ENCODE data around the gene DPP6. TPM values are rescaled to one million over a fixed set of nuclear protein-coding genes. Genes with fewer than 3 reads are reported as not detected.

DPP6 gene
- total RNA-seq, 1 experiment from 2014 or later = not detected

GRCh38 chr7:154484943-154485342, 432.7 kb downstream of the DPP6 start:
- H3K27ac ChIP-seq (ENCODE audit: low read length) = no peak overlapping the region
- BruUV-seq (replicated peaks) = no TSS peak
- in situ Hi-C loops (cut with HindIII; ENCODE audit: low pct_unique_long_range_greater_than_20kb, low sequenced_read_pairs) = no loop called here
- ChIA-PET CTCF (interaction anchor here (0.7 kb wide), 1 partner anchor 217 kb away, joined by 3 read pairs; no protein-coding TSS in a partner anchor), POLR2A (no interaction called here)
- H3K27me3 ChIP-seq (ENCODE audit: control insufficient read depth, insufficient read depth, low read length) = no peaks in the 10 kb centered on the region; the same call in 1 of the 2 replicates
- H3K36me3 ChIP-seq (ENCODE audit: control insufficient read depth, insufficient read depth, low read length) = no peaks in the 10 kb centered on the region
- no peak for DNase-seq (ENCODE audit: low read depth, low spot score)
- TF ChIP-seq POLR2AphosphoS5 (IDR thresholded peaks at IDR 0.05; ENCODE audit: low read depth, low read length) = no peak
- no peak for TF ChIP-seq TCF7L2 (IDR thresholded peaks at IDR 0.05; ENCODE audit: low read depth, low read length)
- H3K9me3 ChIP-seq (ENCODE audit: control insufficient read depth, insufficient read depth, low read depth, low read length) = no peaks in the 10 kb centered on the region
- H3K4me1 ChIP-seq (ENCODE audit: control insufficient read depth, insufficient read depth, low read length) = no peaks in the 10 kb centered on the region
- no peak for ATAC-seq
- intact Hi-C loops (cut with micrococcal nuclease; ENCODE audit: unreplicated experiment) = no loop called here
- no peak overlapping the region for H3K4me3 ChIP-seq (ENCODE audit: low read depth in 2 of 2, low read length in 2 of 2)

- CTCF ChIA-PET = no interaction called here
- ATAC-seq (no peak), DNase-seq (ENCODE audit: low read depth, low spot score) (no peak)
- TF ChIP-seq SIN3A (IDR thresholded peaks at IDR 0.05; ENCODE audit: borderline replicate concordance, insufficient read depth, low read depth, low read length) = no peak
- no peak for TF ChIP-seq REST (IDR thresholded peaks at IDR 0.05; ENCODE audit: insufficient read depth in 1 of 2, low read depth in 2 of 2, low read length in 1 of 2)
- no peak for TF ChIP-seq CTCF (IDR thresholded peaks at IDR 0.05)
- no peak for TF ChIP-seq POLR2AphosphoS5 (IDR thresholded peaks at IDR 0.05; ENCODE audit: low read depth, low read length)
- TF ChIP-seq TCF7L2 (IDR thresholded peaks at IDR 0.05; ENCODE audit: low read depth, low read length) = no peak
- H3K9me3 ChIP-seq (ENCODE audit: control insufficient read depth, insufficient read depth, low read depth, low read length) = no peaks in the 10 kb centered on the region
- no peaks in the 10 kb centered on the region for H3K4me1 ChIP-seq (ENCODE audit: control insufficient read depth, insufficient read depth, low read length)
- intact Hi-C loops (cut with micrococcal nuclease; ENCODE audit: unreplicated experiment) = no loop called here
- no peak overlapping the region for H3K27ac ChIP-seq (ENCODE audit: low read length)
- no peak overlapping the region for H3K4me3 ChIP-seq (ENCODE audit: low read depth in 2 of 2, low read length in 2 of 2)
- no peaks in the 10 kb centered on the region for H3K36me3 ChIP-seq (ENCODE audit: control insufficient read depth, insufficient read depth, low read length)
- POLR2A ChIA-PET = no interaction called here
- BruUV-seq (replicated peaks) = no TSS peak
- in situ Hi-C loops (cut with HindIII; ENCODE audit: low pct_unique_long_range_greater_than_20kb, low sequenced_read_pairs) = no loop called here
- H3K27me3 ChIP-seq (ENCODE audit: control insufficient read depth, insufficient read depth, low read length) = no peaks in the 10 kb centered on the region; the same call in 1 of the 2 replicates
Observed at GRCh38 chr7:154489897-154490296, 437.7 kb downstream of the DPP6 start.

- H3K27ac ChIP-seq (ENCODE audit: low read length) = no peak overlapping the region
- ChIA-PET POLR2A (no interaction called here), CTCF (no interaction called here)
- ATAC-seq (no peak), DNase-seq (ENCODE audit: low read depth, low spot score) (no peak)
- no peak overlapping the region for H3K4me3 ChIP-seq (ENCODE audit: low read depth in 2 of 2, low read length in 2 of 2)
- no peaks in the 10 kb centered on the region for H3K36me3 ChIP-seq (ENCODE audit: control insufficient read depth, insufficient read depth, low read length)
- intact Hi-C loops (cut with micrococcal nuclease; ENCODE audit: unreplicated experiment) = no loop called here
- TF ChIP-seq REST (IDR thresholded peaks at IDR 0.05; ENCODE audit: insufficient read depth in 1 of 2, low read depth in 2 of 2, low read length in 1 of 2) = no peak
- TF ChIP-seq CTCF (IDR thresholded peaks at IDR 0.05) = no peak
- no peak for TF ChIP-seq SIN3A (IDR thresholded peaks at IDR 0.05; ENCODE audit: borderline replicate concordance, insufficient read depth, low read depth, low read length)
- no peak for TF ChIP-seq TCF7L2 (IDR thresholded peaks at IDR 0.05; ENCODE audit: low read depth, low read length)
- no peak for TF ChIP-seq POLR2AphosphoS5 (IDR thresholded peaks at IDR 0.05; ENCODE audit: low read depth, low read length)
- BruUV-seq (replicated peaks) = no TSS peak
- H3K27me3 ChIP-seq (ENCODE audit: control insufficient read depth, insufficient read depth, low read length) = no peaks in the 10 kb centered on the region; the same call in 1 of the 2 replicates
- in situ Hi-C loops (cut with HindIII; ENCODE audit: low pct_unique_long_range_greater_than_20kb, low sequenced_read_pairs) = no loop called here
- H3K4me1 ChIP-seq (ENCODE audit: control insufficient read depth, insufficient read depth, low read length) = no peaks in the 10 kb centered on the region
- H3K9me3 ChIP-seq (ENCODE audit: control insufficient read depth, insufficient read depth, low read depth, low read length) = no peaks in the 10 kb centered on the region
Observed at GRCh38 chr7:154493594-154493993, 441.4 kb downstream of the DPP6 start.

Measured in Panc1 (cell line).